ENCODE results near the gene PLEKHH3.

PLEKHH3 gene

DNA sequence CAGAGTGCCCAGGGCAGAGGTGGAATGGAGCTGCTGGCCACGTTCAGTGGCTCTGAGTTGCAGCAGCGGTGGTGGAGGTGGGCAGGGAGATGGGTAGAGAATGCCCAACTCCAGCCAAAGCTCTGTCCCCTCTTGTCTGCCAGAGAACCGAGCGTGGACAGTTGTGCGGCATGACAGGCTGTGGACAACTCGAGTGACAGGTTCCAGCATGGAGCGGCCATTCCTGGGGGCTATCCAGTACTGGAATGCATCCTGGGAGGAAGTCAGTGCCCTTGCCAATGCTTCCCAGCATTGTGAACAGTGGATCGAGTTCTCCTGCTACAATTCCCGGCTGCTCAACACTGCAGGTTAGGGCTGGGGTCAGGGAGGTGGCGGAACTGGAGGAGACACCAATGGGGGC lies 13.8 kb upstream of the PLEKHH3 start:
- Histone ChIP-seq H3K27ac (replicated peaks) (no peak overlapping the region), H3K27me3 (ENCODE audit: insufficient read depth, poor library complexity, severe bottlenecking) (no peaks in the 10 kb centered on the region), H3K4me3 (replicated peaks; ENCODE audit: insufficient read depth, low read length) (no peak overlapping the region)
- TF ChIP-seq, protein P1, sequence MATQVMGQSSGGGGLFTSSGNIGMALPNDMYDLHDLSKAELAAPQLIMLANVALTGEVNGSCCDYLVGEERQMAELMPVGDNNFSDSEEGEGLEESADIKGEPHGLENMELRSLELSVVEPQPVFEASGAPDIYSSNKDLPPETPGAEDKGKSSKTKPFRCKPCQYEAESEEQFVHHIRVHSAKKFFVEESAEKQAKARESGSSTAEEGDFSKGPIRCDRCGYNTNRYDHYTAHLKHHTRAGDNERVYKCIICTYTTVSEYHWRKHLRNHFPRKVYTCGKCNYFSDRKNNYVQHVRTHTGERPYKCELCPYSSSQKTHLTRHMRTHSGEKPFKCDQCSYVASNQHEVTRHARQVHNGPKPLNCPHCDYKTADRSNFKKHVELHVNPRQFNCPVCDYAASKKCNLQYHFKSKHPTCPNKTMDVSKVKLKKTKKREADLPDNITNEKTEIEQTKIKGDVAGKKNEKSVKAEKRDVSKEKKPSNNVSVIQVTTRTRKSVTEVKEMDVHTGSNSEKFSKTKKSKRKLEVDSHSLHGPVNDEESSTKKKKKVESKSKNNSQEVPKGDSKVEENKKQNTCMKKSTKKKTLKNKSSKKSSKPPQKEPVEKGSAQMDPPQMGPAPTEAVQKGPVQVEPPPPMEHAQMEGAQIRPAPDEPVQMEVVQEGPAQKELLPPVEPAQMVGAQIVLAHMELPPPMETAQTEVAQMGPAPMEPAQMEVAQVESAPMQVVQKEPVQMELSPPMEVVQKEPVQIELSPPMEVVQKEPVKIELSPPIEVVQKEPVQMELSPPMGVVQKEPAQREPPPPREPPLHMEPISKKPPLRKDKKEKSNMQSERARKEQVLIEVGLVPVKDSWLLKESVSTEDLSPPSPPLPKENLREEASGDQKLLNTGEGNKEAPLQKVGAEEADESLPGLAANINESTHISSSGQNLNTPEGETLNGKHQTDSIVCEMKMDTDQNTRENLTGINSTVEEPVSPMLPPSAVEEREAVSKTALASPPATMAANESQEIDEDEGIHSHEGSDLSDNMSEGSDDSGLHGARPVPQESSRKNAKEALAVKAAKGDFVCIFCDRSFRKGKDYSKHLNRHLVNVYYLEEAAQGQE (IDR thresholded peaks at IDR 0.05; ENCODE audit: insufficient replicate concordance, low read depth), result no peak
- TF ChIP-seq SPI1 (IDR thresholded peaks at IDR 0.05; ENCODE audit: borderline replicate concordance, low read depth) (no peak), GABPA (IDR thresholded peaks at IDR 0.05; ENCODE audit: low read depth) (no peak), POLR2AphosphoS5 (IDR thresholded peaks at IDR 0.05; ENCODE audit: low read depth) (no peak)
- TF ChIP-seq, protein P2, sequence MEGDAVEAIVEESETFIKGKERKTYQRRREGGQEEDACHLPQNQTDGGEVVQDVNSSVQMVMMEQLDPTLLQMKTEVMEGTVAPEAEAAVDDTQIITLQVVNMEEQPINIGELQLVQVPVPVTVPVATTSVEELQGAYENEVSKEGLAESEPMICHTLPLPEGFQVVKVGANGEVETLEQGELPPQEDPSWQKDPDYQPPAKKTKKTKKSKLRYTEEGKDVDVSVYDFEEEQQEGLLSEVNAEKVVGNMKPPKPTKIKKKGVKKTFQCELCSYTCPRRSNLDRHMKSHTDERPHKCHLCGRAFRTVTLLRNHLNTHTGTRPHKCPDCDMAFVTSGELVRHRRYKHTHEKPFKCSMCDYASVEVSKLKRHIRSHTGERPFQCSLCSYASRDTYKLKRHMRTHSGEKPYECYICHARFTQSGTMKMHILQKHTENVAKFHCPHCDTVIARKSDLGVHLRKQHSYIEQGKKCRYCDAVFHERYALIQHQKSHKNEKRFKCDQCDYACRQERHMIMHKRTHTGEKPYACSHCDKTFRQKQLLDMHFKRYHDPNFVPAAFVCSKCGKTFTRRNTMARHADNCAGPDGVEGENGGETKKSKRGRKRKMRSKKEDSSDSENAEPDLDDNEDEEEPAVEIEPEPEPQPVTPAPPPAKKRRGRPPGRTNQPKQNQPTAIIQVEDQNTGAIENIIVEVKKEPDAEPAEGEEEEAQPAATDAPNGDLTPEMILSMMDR (IDR thresholded peaks at IDR 0.05; ENCODE audit: insufficient read depth, low read length), result no peak
- no peak for DNase-seq (ENCODE audit: low read depth in 1 of 2, low spot score in 1 of 2)

DNA sequence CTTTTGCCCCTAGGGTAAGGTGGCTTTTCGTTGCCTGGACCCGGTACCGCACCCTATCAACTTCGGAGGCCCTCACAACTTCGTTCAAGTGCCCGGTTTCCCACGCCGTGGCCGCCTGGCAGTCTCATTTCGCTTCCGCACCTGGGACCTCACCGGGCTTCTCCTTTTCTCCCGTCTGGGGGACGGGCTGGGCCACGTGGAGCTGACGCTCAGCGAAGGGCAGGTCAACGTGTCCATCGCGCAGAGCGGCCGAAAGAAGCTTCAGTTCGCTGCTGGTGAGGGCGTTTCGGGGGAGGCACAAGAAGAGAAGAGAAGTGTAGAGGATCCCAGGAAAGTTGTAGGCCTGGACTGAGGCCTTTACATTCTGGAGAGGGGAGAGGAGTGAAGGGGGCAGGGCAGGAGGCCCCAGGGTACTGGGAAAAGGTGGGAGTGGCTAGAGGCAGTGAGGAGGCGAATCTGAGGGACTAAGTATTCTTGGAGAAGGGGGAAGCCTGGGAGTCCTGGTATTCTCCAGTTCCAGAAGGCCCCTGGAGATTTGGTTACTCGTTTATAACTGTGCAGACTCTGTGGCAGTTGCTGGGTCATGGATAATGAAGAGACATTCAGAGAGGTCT lies 11.0 kb upstream of the PLEKHH3 start:
- H3K27ac ChIP-seq (replicated peaks), result no peak overlapping the region

DNA sequence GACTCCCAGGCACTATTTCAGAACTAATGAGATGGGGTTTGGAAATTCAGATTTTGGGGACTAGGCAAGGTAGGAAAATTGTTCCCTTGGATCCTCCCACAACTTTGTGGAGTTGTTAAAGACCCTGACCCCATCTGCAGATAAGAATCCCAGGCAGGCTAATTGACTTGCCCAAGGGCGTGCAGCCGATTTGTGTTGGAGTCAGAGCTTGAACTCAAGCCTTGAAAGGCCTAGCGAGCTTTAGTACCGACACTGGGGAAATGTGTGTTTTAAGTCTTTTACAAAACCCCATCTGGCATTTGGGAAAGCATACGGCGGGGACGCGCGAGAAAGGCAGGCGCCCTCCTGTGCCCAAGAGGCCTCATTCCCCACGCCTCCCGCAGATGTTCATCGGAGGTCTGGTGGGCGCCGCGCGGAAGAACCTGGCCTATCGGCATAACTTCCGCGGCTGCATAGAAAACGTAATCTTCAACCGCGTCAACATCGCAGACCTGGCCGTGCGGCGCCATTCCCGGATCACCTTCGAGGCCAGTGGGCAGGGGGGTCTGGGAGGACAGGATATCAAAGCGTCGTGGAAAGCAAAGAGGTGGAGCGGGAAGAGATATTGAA lies 9.8 kb upstream of the PLEKHH3 start:
- no peak overlapping the region for H3K27ac ChIP-seq (replicated peaks)
- TF ChIP-seq, protein P1 (IDR thresholded peaks at IDR 0.05; ENCODE audit: insufficient replicate concordance, low read depth), result no peak
- no peak for TF ChIP-seq SPI1 (IDR thresholded peaks at IDR 0.05; ENCODE audit: borderline replicate concordance, low read depth)
- TF ChIP-seq POLR2AphosphoS5 (IDR thresholded peaks at IDR 0.05; ENCODE audit: low read depth), result no peak
- no peak for TF ChIP-seq GABPA (IDR thresholded peaks at IDR 0.05; ENCODE audit: low read depth)
- TF ChIP-seq, protein P2 (IDR thresholded peaks at IDR 0.05; ENCODE audit: insufficient read depth, low read length), result no peak

More for the DNA sequence above, 11.0 kb upstream of the PLEKHH3 start:
- TF ChIP-seq, protein P2 (IDR thresholded peaks at IDR 0.05; ENCODE audit: insufficient read depth, low read length), result no peak
- no peak for TF ChIP-seq SPI1 (IDR thresholded peaks at IDR 0.05; ENCODE audit: borderline replicate concordance, low read depth)
- TF ChIP-seq, protein P1 (IDR thresholded peaks at IDR 0.05; ENCODE audit: insufficient replicate concordance, low read depth), result no peak
- TF ChIP-seq GABPA (IDR thresholded peaks at IDR 0.05; ENCODE audit: low read depth), result no peak
- no peak for TF ChIP-seq POLR2AphosphoS5 (IDR thresholded peaks at IDR 0.05; ENCODE audit: low read depth)
- no peak overlapping the region for H3K4me3 ChIP-seq (replicated peaks; ENCODE audit: insufficient read depth, low read length)
- peaks cover 16% of the 10 kb centered on the region for H3K27me3 ChIP-seq (ENCODE audit: insufficient read depth, poor library complexity, severe bottlenecking)
- no peak for DNase-seq (ENCODE audit: low read depth in 1 of 2, low spot score in 1 of 2)

More for the DNA sequence above, 9.8 kb upstream of the PLEKHH3 start:
- peaks cover 23% of the 10 kb centered on the region for H3K27me3 ChIP-seq (ENCODE audit: insufficient read depth, poor library complexity, severe bottlenecking)
- no peak for DNase-seq (ENCODE audit: low read depth in 1 of 2, low spot score in 1 of 2)
- H3K4me3 ChIP-seq (replicated peaks; ENCODE audit: insufficient read depth, low read length), result no peak overlapping the region

All from HL-60 (cell line).